IMR-90 (cell line): Measurements from ENCODE around the gene TMEM154. TPM values are rescaled to one million over a fixed set of nuclear protein-coding genes. Genes with fewer than 3 reads are reported as not detected.

Experiments
- ATAC-seq: fragments of 200-7000 bp; cut with Tn5 transposase; 2 replicates; pipeline ENCODE4 v1.9.1; 2020; ENCODE audit warnings: low read depth, mild to moderate bottlenecking, moderate library complexity
- BruUV-seq: library from RNA; stranded (reverse); fragments of 400-500 nt; replicated peaks from 2 replicates; lab custom pipeline; 2021; lab: Mats Ljungman, UMichigan
- CTCF ChIA-PET: fragments of 300-600 bp; formaldehyde crosslinking; extraction: SDS; loops from one replicate; lab custom pipeline; 2021; ENCODE audit warnings: antibody characterized with exemption; lab: Yijun Ruan, JAX
- POLR2A ChIA-PET: fragments of 300-600 bp; sonication (Branson Sonifier 250); formaldehyde crosslinking; loops from one replicate; lab custom pipeline; 2022; ENCODE audit warnings: antibody characterized with exemption; ENCODE audit not compliant: unreplicated experiment; lab: Charles Lee
- DNase-seq: peaks from one replicate; pipeline ENCODE4 v3.0.0; 2013
- H2AFZ ChIP-seq: replicated peaks from 2 replicates; pipeline ENCODE3; 2013; ENCODE audit warnings: low read length, mild to moderate bottlenecking; ENCODE audit not compliant: poor library complexity
- H2AK5ac ChIP-seq: 2 replicates; pipeline ENCODE4 v1.6.1; 2013; ENCODE audit warnings: low read depth, low read length, inconsistent platforms
- H2AK9ac ChIP-seq: replicated peaks from 2 replicates; pipeline ENCODE3; 2013; ENCODE audit warnings: mild to moderate bottlenecking, low read depth, low read length, moderate library complexity; ENCODE audit not compliant: poor library complexity
- H2BK120ac ChIP-seq: 2 replicates; pipeline ENCODE4 v1.6.1; 2013; ENCODE audit warnings: low read depth, low read length, inconsistent platforms
- H2BK15ac ChIP-seq: 3 replicates; pipeline ENCODE4 v1.6.1; 2013; ENCODE audit warnings: low read depth, low read length, inconsistent platforms
- H2BK20ac ChIP-seq: 2 replicates; pipeline ENCODE4 v1.6.1; 2013; ENCODE audit warnings: low read depth, mild to moderate bottlenecking, inconsistent platforms, low read length, moderate library complexity
- H2BK5ac ChIP-seq: 2 replicates; pipeline ENCODE4 v1.6.1; 2013; ENCODE audit warnings: mild to moderate bottlenecking, low read depth, low read length, inconsistent platforms; ENCODE audit not compliant: poor library complexity, severe bottlenecking
- H3K14ac ChIP-seq: replicated peaks from 2 replicates; pipeline ENCODE4 v1.6.1; 2013; ENCODE audit warnings: low read depth, low read length, inconsistent platforms
- H3K18ac ChIP-seq: 2 replicates; pipeline ENCODE4 v1.6.1; 2013; ENCODE audit warnings: low read depth, low read length, control low read depth
- H3K23ac ChIP-seq: 2 replicates; pipeline ENCODE4 v1.6.1; 2013; ENCODE audit warnings: low read depth, low read length, inconsistent platforms
- H3K27ac ChIP-seq: 2 replicates; pipeline ENCODE4 v1.5.1; 2013; ENCODE audit warnings: mild to moderate bottlenecking, control low read depth, low read length; ENCODE audit not compliant: insufficient read depth
- H3K27me3 ChIP-seq: 2 replicates; pipeline ENCODE4 v1.6.1; 2013; ENCODE audit warnings: low read length; ENCODE audit not compliant: control insufficient read depth, insufficient read depth
- H3K36me3 ChIP-seq: 2 replicates; pipeline ENCODE4 v1.6.1; 2013; ENCODE audit warnings: low read length, mixed read lengths; ENCODE audit not compliant: control insufficient read depth, insufficient read depth
- H3K4ac ChIP-seq: 2 replicates; pipeline ENCODE4 v1.6.1; 2013; ENCODE audit warnings: low read depth, low read length, inconsistent platforms
- H3K4me1 ChIP-seq: 2 replicates; pipeline ENCODE4 v1.6.1; 2013; ENCODE audit warnings: low read length, mixed read lengths; ENCODE audit not compliant: control insufficient read depth, insufficient read depth
- H3K4me2 ChIP-seq: 2 replicates; pipeline ENCODE4 v1.6.1; 2013; ENCODE audit warnings: low read depth, mild to moderate bottlenecking, control low read depth, low read length, moderate library complexity
- H3K4me3 ChIP-seq: 2 replicates; pipeline ENCODE4 v1.5.1; 2013; ENCODE audit warnings: low read depth, mild to moderate bottlenecking, control low read depth, low read length, moderate library complexity; ENCODE audit not compliant: insufficient read depth
- H3K56ac ChIP-seq: 2 replicates; pipeline ENCODE4 v1.6.1; 2013; ENCODE audit warnings: low read length, inconsistent platforms; ENCODE audit not compliant: insufficient read depth; ENCODE audit errors: extremely low read depth
- H3K79me1 ChIP-seq, 2 experiments: 2 replicates each; pipeline ENCODE4 v1.6.1; 2013; ENCODE audit warnings: low read length in 2 of 2, inconsistent platforms in 1 of 2, low read depth in 1 of 2
- H3K9ac ChIP-seq: 2 replicates; pipeline ENCODE4 v1.6.1; 2013; ENCODE audit warnings: low read depth, low read length, control low read depth
- H3K9me1 ChIP-seq: 2 replicates; pipeline ENCODE4 v1.6.1; 2013; ENCODE audit warnings: low read length, inconsistent platforms; ENCODE audit not compliant: insufficient read depth
- H3K9me3 ChIP-seq: 2 replicates; pipeline ENCODE4 v1.6.1; 2013; ENCODE audit warnings: low read length; ENCODE audit not compliant: control insufficient read depth, insufficient read depth
- H4K20me1 ChIP-seq: 2 replicates; pipeline ENCODE4 v1.6.1; 2013; ENCODE audit warnings: low read length, inconsistent platforms; ENCODE audit not compliant: insufficient read depth
- H4K5ac ChIP-seq: 2 replicates; pipeline ENCODE4 v1.6.1; 2013; ENCODE audit warnings: mild to moderate bottlenecking, low read depth, low read length, control low read depth
- H4K8ac ChIP-seq, 2 experiments: 2 replicates each; pipeline ENCODE4 v1.6.1; 2013; ENCODE audit warnings: low read depth in 2 of 2, low read length in 2 of 2, control low read depth in 1 of 2, inconsistent platforms in 1 of 2
- H4K91ac ChIP-seq: 2 replicates; pipeline ENCODE4 v1.6.1; 2013; ENCODE audit warnings: low read depth, low read length, inconsistent platforms; ENCODE audit not compliant: insufficient read depth
- BHLHE40 ChIP-seq: fragments of 150-350 bp; IDR thresholded peaks from 2 replicates; pipeline ENCODE4 v1.6.1; 2016; ENCODE audit warnings: mild to moderate bottlenecking, low read depth, low read length
- CEBPB ChIP-seq: IDR thresholded peaks from 2 replicates; pipeline ENCODE4 v1.6.1; 2012; ENCODE audit warnings: low read depth, low read length, improper control_type of control experiment
- CHD1 ChIP-seq: IDR thresholded peaks from 2 replicates; pipeline ENCODE4 v1.6.1; 2012; ENCODE audit warnings: low read depth, low read length, improper control_type of control experiment
- FOS ChIP-seq: fragments of 150-350 bp; IDR thresholded peaks from 2 replicates; pipeline ENCODE4 v1.6.1; 2016; ENCODE audit warnings: low read depth, low read length
- MAFK ChIP-seq: IDR thresholded peaks from 2 replicates; pipeline ENCODE4 v1.6.1; 2012; ENCODE audit warnings: low read depth, low read length, improper control_type of control experiment
- MAZ ChIP-seq: IDR thresholded peaks from 2 replicates; pipeline ENCODE4 v1.6.1; 2012; ENCODE audit warnings: low read depth, mild to moderate bottlenecking, low read length, improper control_type of control experiment, moderate library complexity, borderline replicate concordance
- MXI1 ChIP-seq: IDR thresholded peaks from 2 replicates; pipeline ENCODE4 v1.6.1; 2012; ENCODE audit warnings: low read depth, mild to moderate bottlenecking, low read length, moderate library complexity, borderline replicate concordance
- NFE2L2 ChIP-seq: fragments of 150-350 bp; IDR thresholded peaks from 2 replicates; pipeline ENCODE4 v1.6.1; 2016; ENCODE audit warnings: low read depth, mild to moderate bottlenecking, low read length
- RAD21 ChIP-seq: IDR thresholded peaks from 2 replicates; pipeline ENCODE4 v1.6.1; 2012; ENCODE audit warnings: low read length, improper control_type of control experiment
- RCOR1 ChIP-seq: IDR thresholded peaks from 2 replicates; pipeline ENCODE4 v1.6.1; 2012; ENCODE audit warnings: mild to moderate bottlenecking, low read length, improper control_type of control experiment; ENCODE audit not compliant: insufficient replicate concordance
- RFX5 ChIP-seq: IDR thresholded peaks from 2 replicates; pipeline ENCODE4 v1.8.0; 2012; ENCODE audit warnings: low read depth, mild to moderate bottlenecking, low read length, moderate library complexity
- SMC3 ChIP-seq: fragments of 150-350 bp; IDR thresholded peaks from 2 replicates; pipeline ENCODE4 v1.6.1; 2016; ENCODE audit warnings: low read depth, mild to moderate bottlenecking, antibody characterized with exemption, low read length, moderate library complexity
- WGBS, 2 experiments: methylation state at CpG; one replicate each; pipeline versions ENCODE4 v1.1.5 to v1.1.7; 2013; ENCODE audit warnings: missing lambda C conversion rate in 2 of 2; ENCODE audit not compliant: insufficient read length in 1 of 2; ENCODE audit errors: extremely low coverage in 2 of 2; 5-methylcytosine and 5-hydroxymethylcytosine counted together
- dilution Hi-C: fragments of 300-500 bp; cut with HindIII; formaldehyde crosslinking; loops from one replicate; pipeline ENCODE4 v1.14.3; 2018; ENCODE audit warnings: low sequenced_read_pairs; ENCODE audit not compliant: unreplicated experiment
- in situ Hi-C: fragments of 300-500 bp; cut with MboI; formaldehyde crosslinking; loops from 3 replicates; pipeline ENCODE4 v1.14.3; 2019; ENCODE audit warnings: low sequenced_read_pairs, inconsistent platforms, mixed read lengths
- intact Hi-C: fragments of 100-400 bp; cut with micrococcal nuclease; formaldehyde crosslinking; loops from 2 replicates; pipeline ENCODE4 v1.10.0; 2022
- polyA plus RNA-seq, 3 experiments: library from polyadenylated mRNA; depleted of rRNA; stranded (reverse); fragments of >200 nt; gene quantifications; 2 replicates each; pipeline ENCODE4 v1.2.3, GENCODE V29; 2012; ENCODE audit warnings: low replicate concordance in 1 of 3
- total RNA-seq: library from RNA; depleted of rRNA; stranded (reverse); fragments of >200 nt; gene quantifications from 2 replicates; pipeline ENCODE4 v1.2.3, GENCODE V29; 2012
- TF ChIP-seq, protein P1 (sequence below): conservative IDR thresholded peaks from 2 replicates; pipeline ENCODE4 v1.5.1; 2012; ENCODE audit warnings: mild to moderate bottlenecking, low read depth, low read length, improper control_type of control experiment
- TF ChIP-seq, protein P2 (sequence below): fragments of 150-350 bp; IDR thresholded peaks from 2 replicates; pipeline ENCODE4 v1.6.1; 2016; ENCODE audit warnings: low read depth, mild to moderate bottlenecking, low read length, moderate library complexity, borderline replicate concordance

TMEM154 gene
- total and polyA plus RNA-seq, 2 of the 4 experiments (the other 2 are of a cell fraction) = 0.12 to 0.18 TPM

DNA sequence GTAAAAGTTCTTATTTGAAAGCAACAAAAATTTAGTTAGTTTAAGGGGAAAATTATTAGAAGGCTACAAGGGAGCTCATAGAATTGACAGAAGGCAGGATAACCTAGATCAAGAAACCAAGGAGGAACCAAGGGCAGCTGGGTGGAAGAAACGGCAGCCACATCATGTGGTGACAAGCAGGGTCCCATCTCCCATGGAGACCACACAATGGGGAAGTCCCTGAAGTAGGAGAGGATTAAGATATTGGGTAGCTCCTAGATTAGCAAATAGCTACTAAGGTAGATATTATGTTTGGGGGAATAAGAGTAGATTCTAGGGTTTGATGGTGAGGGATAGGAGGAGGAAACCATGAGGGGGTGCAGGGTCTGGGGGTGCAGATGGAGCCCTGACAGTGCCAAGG, 48.0 kb upstream of the TMEM154 start:
- Histone ChIP-seq H3K56ac (no peak overlapping the region), H3K9ac (no peak overlapping the region), H3K36me3 (no peaks in the 10 kb centered on the region), H2BK20ac (no peak overlapping the region), H4K5ac (no peak overlapping the region), H3K4ac (no peak overlapping the region), H2AFZ (no peak overlapping the region), H3K9me1 (no peaks in the 10 kb centered on the region), H4K91ac (no peak overlapping the region), H2BK15ac (no peak overlapping the region), H2BK5ac (no peak overlapping the region), H3K4me2 (no peak overlapping the region), H3K14ac (no peak overlapping the region), H2AK5ac (no peak overlapping the region), H3K9me3 (no peaks in the 10 kb centered on the region), H4K8ac (no peak overlapping the region), H3K79me1 (no peaks in the 10 kb centered on the region), H3K27ac (no peak overlapping the region), H2BK120ac (no peak overlapping the region), H3K4me3 (no peak overlapping the region), H2AK9ac (no peak overlapping the region), H3K23ac (no peak overlapping the region), H3K18ac (no peak overlapping the region), H3K27me3 (peaks cover 11% of the 10 kb centered on the region), H3K4me1 (no peaks in the 10 kb centered on the region), H4K20me1 (no peaks in the 10 kb centered on the region)
- ATAC-seq (no peak), DNase-seq (no peak)
- CTCF ChIA-PET = no interaction called here
- TF ChIP-seq NFE2L2 = no peak
- TF ChIP-seq CEBPB = no peak
- TF ChIP-seq SMC3 = no peak
- TF ChIP-seq, protein P1, sequence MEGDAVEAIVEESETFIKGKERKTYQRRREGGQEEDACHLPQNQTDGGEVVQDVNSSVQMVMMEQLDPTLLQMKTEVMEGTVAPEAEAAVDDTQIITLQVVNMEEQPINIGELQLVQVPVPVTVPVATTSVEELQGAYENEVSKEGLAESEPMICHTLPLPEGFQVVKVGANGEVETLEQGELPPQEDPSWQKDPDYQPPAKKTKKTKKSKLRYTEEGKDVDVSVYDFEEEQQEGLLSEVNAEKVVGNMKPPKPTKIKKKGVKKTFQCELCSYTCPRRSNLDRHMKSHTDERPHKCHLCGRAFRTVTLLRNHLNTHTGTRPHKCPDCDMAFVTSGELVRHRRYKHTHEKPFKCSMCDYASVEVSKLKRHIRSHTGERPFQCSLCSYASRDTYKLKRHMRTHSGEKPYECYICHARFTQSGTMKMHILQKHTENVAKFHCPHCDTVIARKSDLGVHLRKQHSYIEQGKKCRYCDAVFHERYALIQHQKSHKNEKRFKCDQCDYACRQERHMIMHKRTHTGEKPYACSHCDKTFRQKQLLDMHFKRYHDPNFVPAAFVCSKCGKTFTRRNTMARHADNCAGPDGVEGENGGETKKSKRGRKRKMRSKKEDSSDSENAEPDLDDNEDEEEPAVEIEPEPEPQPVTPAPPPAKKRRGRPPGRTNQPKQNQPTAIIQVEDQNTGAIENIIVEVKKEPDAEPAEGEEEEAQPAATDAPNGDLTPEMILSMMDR = no peak
- no peak for TF ChIP-seq BHLHE40
- TF ChIP-seq RFX5 = no peak
- TF ChIP-seq MAZ = no peak
- TF ChIP-seq CHD1 = no peak
- TF ChIP-seq, protein P2, sequence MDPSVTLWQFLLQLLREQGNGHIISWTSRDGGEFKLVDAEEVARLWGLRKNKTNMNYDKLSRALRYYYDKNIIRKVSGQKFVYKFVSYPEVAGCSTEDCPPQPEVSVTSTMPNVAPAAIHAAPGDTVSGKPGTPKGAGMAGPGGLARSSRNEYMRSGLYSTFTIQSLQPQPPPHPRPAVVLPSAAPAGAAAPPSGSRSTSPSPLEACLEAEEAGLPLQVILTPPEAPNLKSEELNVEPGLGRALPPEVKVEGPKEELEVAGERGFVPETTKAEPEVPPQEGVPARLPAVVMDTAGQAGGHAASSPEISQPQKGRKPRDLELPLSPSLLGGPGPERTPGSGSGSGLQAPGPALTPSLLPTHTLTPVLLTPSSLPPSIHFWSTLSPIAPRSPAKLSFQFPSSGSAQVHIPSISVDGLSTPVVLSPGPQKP = no peak
- TF ChIP-seq RAD21 = no peak
- TF ChIP-seq RCOR1 = no peak
- TF ChIP-seq MAFK = no peak
- no peak for TF ChIP-seq MXI1
- no peak for TF ChIP-seq FOS
- in situ Hi-C loops (no loop called here), intact Hi-C loops (no loop called here), dilution Hi-C loops (no loop called here)
- POLR2A ChIA-PET = no interaction called here
- WGBS, 2 experiments = no CpG with 5 or more reads among the region's 1 CpG
- BruUV-seq = no TSS peak
